NB4 (cell line): Measurements from ENCODE around the gene KIF6.

ENCODE experiments used
- CTCF ChIP-seq: IDR thresholded peaks from one replicate; pipeline ENCODE4 v1.5.1; 2012; ENCODE audit warnings: low read depth, low read length
- MAX ChIP-seq: IDR thresholded peaks from 2 replicates; pipeline ENCODE4 v1.6.1; 2011; ENCODE audit warnings: low read depth, low read length

- TF ChIP-seq CTCF (no peak), MAX (no peak)
Measured at GRCh38 chr6:39520916-39521315, 204.3 kb downstream of the KIF6 start.
